A375 (cell line): ENCODE data around the gene NSA2. TPM values are rescaled to one million over a fixed set of nuclear protein-coding genes. Genes with fewer than 3 reads are reported as not detected.

Experiments
- small RNA-seq: library from RNA; depleted of rRNA; stranded (forward); fragments of <200 nt; gene quantifications from one replicate; pipeline ENCODE3, GENCODE V24; 2014
- total RNA-seq: library from RNA; depleted of rRNA; stranded (reverse); fragments of >200 nt; shearing (Covaris generic); gene quantifications from 2 replicates; pipeline ENCODE4 v1.2.3, GENCODE V29; 2014; rRNA removed

The NSA2 gene
- total RNA-seq: 154 and 175 TPM in 2 replicates

DNA sequence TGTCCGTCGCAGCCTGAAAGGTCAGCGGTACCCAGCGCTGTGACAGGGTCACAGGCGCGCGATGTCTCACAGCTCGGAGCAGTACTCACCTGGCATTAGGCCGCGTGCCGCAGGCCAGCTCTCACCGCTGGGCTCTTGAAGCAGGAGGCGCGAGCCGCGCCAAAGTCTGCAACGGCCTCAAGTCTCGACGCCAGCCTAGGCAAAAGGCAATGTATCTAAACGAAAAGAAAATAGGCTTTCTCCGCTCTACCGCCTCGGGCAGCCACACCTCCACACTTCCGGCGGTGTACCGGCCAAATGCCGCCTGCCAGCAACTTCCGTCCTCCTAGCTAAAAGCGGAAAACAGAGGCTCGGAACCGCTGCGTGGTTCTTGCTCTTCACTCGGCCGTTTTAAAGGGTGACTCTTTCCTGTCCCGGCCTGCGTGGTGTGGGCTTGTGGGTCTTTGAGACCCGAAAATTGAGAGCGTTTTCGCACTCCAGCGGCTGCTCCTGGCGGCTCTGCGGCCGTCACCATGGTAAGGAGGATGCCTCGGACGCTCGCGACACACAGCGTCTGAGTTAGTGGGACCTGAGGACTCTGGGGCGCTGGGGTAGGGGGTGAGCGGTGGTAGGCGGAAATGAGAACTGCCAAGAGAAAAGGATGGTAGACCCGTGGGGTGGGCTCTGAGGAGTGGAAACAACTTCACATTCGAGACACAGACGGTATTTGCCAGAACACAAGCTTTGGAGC is at the start of gene NSA2, which contains the start of gene GFM2:
NSA2 (plus strand) TSS at position 401 of the 730 bp plus-strand sequence; CDS start at position 513, 112 bp downstream.
GFM2 (minus strand) TSS at position 269 of the 730 bp plus-strand sequence. CDS start 3,375 bp downstream, outside the sequence.

Small RNA genes lying within 50 kb of the gene (small RNA-seq; reads per million reads assigned to genes)
- not detected for gene RNU6-658P

Other genes starting within 250 kb of the NSA2 start
- gene ENC1, start 126.5 kb upstream of the NSA2 start, total RNA-seq: 20.2 and 24.2 TPM in 2 replicates
- gene HEXB, start 82.0 kb upstream of the NSA2 start, total RNA-seq: 199 and 235 TPM in 2 replicates
- gene GFM2, start 132 bp upstream of the NSA2 start, total RNA-seq: 50.5 and 50.6 TPM in 2 replicates
- 12.4 and 13.1 TPM in 2 replicates for gene FAM169A, start 99.1 kb downstream of the NSA2 start, total RNA-seq